Retina (tissue), 1 donor: ENCODE measurements around the gene ZDHHC7.
"Not testable (repeated sequence)": the region's sequence is repeated elsewhere in the genome, so short reads cannot be mapped to it uniquely, and the experiment has no call there.

Source experiments
- DNase-seq: peaks from one replicate; pipeline ENCODE4 v3.0.0-alpha.2; 2016

ZDHHC7 gene

GRCh38 chr16:85042167-85042526, 30.8 kb upstream of the ZDHHC7 start:
- no peak for DNase-seq

GRCh38 chr16:85041219-85042166, 30.2 kb upstream of the ZDHHC7 start:
- peak; percentile 9 for DNase-seq

DNA sequence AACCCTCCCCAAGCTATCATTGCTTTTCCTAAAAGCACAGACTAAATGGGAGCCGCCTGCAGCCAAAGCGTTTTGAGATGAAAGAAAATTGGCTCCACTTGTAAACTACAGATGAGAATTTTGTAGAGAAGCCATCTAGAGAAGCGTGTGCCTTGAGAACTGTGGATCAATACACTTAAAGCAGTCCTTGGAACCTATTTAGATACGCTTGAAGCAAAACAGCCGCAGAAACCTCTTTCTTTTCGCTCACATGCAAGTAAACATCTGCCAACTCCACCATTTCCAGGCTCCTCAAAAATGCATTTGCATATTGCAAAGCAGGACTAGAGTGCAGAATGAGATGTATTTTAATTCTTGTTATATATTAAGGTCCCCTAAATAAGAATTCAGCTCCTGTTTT, 29.4 kb upstream of the ZDHHC7 start:
- no peak for DNase-seq

GRCh38 chr16:85037721-85038120, 26.4 kb upstream of the ZDHHC7 start:
- DNase-seq, result no peak

GRCh38 chr16:85037050-85037410, 25.7 kb upstream of the ZDHHC7 start:
- no peak for DNase-seq

DNA sequence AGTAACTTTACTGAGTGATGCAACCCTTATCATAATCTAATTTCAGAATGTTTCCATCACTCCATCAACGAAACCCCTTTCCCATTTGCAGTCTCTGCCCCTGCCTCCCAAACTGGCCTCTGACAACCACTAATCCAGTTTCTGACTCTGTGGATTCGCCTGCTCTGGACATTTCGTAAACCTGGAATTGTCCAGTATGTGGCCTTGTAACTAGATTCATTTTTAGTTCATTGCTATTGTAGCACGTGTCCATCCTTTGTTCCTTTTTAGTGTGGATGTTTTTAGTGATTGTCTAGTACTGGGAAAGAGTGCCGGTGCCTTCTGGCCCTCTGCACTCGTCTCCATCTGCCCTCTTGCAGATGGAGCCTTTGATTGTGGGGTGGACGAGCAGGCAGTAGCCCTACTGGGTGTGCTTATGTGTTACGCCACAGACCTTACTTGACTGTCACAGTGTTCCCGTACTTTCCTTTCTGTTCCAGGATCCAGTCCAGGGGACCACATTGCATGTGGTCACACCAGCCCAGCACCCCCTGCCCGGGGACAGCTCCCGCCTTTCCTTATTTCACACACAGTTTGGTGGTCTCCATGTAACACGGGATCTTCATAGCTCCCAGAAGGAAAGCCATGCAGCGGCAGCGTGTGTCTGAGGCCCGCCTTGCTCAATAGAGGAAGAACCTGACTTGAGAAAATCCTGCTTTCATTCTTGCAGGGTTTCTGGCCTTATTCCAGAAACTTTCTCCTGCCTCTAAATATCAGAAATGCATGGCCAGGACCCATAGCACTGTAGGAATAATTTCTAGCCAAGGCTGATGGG, 25.1 kb upstream of the ZDHHC7 start:
- DNase-seq, result no peak

DNA sequence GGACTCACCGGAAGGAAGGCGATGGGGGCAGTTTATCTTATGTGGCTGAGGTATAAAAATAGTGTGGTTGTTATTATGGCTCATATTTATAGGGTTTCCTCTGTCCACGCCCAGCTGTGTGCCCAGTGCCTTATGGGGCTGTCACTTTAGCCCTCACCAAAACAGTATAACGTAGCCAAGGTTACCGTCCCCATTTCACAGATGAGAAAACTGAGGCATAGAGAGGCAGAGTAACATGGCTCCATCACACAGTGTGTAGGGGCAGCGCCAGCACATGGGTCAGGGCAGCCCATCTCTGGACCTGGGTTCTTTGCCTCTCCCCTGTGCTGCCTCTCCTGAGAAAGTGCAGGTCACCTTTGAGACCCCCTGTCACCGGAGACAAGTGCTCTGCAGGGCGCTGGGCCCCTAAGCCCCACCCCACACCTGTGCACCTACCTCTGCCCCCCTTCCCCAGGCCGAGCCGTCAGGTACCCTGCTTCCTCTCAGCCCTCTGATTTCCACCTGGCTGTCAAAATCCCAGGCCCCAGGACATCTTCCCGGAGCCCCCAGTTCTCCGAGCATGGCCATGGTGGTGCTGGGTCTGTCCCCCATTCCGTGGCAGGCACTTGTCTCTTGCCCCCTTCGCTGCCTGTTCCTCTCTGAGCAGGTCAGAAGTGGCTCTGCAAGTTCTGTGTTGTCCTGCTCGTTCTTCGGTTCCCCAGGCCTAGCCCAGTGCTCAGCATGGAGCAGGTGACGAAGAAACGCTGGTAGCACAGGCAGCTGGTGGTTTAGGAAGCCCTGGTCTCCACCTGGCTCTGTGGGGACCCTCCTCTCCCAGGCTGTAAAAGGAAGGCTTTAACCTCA, 23.5 kb upstream of the ZDHHC7 start:
- DNase-seq, result no peak

GRCh38 chr16:85033171-85033570, 21.8 kb upstream of the ZDHHC7 start:
- DNase-seq, result peak; percentile 40

DNA sequence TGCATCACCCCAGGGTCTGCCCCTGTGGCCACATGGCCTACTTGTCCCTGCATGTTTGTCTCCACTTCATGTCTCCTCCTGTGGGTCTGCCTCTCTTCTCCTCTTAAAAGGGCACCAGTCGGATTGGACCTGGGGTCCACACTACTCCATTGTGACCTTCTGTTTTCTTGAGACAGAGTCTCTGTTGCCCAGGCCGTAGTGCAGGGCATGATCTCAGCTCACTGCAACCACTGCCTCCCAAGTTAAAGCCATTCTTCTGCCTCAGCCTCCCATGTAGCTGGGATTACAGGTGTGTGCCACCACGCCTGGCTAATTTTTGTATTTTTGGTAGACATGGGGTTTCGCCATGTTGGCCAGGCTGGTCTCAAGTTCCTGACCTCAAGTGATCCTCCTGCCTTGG, 20.9 kb upstream of the ZDHHC7 start:
- not testable (repeated sequence) for DNase-seq

DNA sequence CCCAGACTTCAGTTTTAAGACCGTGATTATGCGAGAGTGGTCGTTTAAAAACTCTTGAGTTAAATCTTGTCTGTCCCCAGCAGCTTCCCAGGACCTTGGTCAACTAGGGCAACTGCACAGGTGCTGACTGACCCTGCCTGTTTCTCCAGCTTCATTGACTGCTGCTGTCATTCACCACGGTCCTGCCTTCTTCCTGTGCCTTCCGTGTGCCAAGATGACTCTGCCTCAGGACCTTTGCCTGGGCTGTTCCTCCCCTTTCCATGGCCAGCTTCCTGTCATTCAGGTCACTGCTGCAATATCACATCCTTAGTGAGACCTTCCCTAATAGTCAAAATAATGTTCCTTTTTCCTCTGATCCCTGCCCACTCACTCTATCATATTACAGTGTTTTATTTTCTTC, 20.1 kb upstream of the ZDHHC7 start:
- DNase-seq, result no peak

DNA sequence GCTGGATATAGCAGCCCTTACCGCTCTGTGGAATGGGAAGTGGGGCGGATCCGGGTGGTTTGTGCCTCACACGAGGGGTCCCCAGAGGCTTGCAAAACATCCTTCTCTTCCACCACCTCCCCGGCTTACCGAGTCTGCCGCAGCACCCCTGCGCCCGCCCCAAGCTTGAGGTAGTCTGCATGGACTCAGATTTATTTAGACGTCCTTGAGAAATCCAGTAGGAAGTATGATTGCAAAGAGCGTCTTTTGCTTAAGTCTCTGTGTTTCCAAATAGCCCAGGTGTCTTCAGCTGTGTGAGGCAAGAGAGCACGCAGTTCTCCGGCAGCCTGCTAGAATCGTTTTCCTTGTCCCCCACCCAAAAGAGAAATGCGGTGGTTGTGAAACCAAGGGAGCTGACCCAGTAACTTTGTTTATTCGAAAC, 18.7 kb upstream of the ZDHHC7 start:
- DNase-seq, result no peak

- no peak for DNase-seq
Observed at GRCh38 chr16:85029408-85029784, 18.1 kb upstream of the ZDHHC7 start.

DNA sequence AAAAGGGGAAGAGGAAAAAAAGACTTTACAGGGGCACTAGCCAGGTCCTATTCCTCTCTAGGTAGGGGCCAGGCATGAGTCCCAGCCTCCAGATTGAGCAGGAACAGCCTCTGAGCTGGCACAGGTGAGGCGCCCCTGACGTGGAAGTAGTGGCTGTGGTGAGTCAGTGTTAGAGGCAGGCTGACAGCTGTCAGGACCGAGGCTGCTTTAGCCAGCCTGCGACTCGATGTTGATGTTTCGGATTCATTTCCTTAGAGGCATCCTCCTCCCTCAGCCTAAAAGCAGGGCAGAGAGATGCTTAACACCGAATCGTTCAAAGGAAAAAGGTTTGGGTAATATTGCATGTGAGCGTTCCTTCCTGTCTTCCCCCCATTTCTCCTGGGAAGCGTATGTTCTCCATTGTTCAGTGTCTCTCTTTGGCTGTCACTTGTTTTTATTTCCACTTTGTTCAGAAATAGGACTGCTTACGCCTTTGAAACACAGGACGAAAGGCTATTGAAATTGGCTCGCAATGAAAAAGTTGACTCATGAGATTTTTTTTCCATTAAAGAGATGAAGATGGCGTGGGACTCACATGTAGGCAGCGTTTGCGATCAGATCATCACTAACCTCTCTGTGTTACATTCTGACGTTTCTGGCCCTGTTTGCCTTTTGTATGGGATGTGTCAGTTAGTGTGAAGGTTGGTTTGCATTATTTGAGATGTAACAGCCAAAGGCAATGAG, 17.5 kb upstream of the ZDHHC7 start:
- DNase-seq, result peak; percentile 32

- DNase-seq, result peak; percentile 46
Observed at GRCh38 chr16:85027958-85028684, 16.8 kb upstream of the ZDHHC7 start.

- peak; percentile 96 for DNase-seq
Observed at GRCh38 chr16:85027349-85027957, 16.1 kb upstream of the ZDHHC7 start, which contains the start of gene KIAA0513. Gene KIAA0513 (plus strand): TSS chr16:85027795. CDS start chr16:85067072, 39,277 bp downstream.

GRCh38 chr16:85026703-85027102, 15.4 kb upstream of the ZDHHC7 start:
- no peak for DNase-seq

DNA sequence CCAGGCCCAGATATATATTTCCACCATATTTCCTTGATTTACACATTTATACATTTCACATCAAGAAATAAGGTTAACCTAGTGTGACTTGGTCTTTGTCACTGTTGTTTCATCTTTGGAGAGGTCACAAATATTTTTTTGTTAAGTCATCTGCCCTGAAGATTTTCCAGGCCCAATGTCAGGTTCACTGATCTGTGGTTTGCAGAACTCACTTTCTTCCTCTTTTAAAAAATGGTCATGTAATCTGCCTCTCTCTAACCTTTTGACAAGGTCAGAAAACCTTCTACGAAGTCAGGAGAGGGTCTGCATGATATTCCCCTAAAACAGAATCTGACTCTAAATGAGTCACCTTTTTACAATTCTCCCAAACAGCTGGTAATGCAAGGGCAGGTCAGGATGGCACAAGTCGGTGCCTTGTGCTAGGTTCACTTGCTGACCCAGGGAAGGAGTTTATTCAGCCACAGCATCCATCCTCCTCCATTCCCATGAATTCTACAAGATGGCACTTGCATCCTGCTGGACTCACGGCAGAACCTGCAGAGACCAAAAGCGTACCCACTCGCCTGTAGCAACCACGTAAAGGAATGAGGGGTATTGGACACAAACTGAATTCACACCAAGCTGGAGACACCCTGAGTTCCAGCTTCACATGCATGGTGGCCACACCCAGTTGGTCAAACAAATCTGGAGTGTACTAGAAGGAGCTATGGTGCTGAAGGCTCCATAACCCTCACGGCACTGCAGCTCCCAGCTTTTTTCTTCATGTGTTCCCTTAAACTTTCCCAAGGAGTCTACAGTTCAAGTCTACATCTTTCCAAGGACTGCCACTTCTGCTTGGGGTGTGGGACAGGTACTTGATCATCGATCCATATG, 14.7 kb upstream of the ZDHHC7 start:
- no peak for DNase-seq

- no peak for DNase-seq
Observed at GRCh38 chr16:85019659-85020245, 8.4 kb upstream of the ZDHHC7 start.

DNA sequence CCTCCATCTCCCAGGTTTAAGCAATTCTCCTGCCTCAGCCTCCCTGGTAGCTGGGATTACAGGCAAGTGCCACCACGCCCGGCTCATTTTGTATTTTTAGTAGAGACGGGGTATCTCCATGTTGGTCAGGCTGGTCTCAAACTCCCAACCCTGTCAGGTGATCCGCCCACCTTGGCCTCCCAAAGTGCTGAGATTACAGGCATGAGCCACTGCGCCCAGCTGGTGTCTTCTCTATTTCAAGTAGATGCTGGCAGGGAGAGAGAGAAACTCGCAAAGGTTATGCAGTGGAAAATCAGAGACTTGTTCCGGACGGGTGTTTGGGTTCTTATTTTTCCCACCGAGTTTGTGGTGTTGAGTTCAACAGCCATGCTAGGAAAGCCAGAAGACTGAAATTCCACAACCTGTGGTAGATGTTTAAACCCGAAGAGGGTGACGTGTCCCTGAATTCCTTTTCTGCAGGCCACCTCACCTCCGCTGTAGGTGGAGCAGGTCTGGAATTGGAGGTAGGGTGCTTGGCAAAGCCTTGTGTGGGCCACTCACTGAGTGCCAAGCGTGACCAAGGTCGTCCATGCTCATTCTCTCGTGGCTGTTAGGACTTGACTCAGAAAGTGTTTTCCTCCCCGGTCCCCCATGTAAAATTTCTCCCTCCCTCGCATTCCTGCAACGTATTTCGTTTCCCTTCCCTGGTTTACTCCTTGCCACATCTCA, 7.3 kb upstream of the ZDHHC7 start:
- DNase-seq, result no peak
